Peyer's patch (tissue), 4 donors: ENCODE results near the gene PLXNA4.

Experiments used
- POLR2A ChIP-seq, 2 donors: fragments of 450-650 bp; IDR thresholded peaks; one replicate each; pipeline ENCODE4 v1.5.1; 2017; ENCODE audit warnings: antibody characterized with exemption in 2 of 2, mild to moderate bottlenecking in 2 of 2, moderate library complexity in 2 of 2
- TF ChIP-seq, protein P1 (sequence below), 6 experiments: fragments of 450-650 bp in 4 of 6; fragments of 200-600 bp in 2 of 6; sonication (generic) in 1 of 6; IDR thresholded peaks; one replicate each; pipeline ENCODE4 v1.5.1; 2017 to 2019; ENCODE audit warnings: antibody characterized with exemption in 6 of 6, mild to moderate bottlenecking in 3 of 6, moderate library complexity in 1 of 6

- TF ChIP-seq, protein P1, sequence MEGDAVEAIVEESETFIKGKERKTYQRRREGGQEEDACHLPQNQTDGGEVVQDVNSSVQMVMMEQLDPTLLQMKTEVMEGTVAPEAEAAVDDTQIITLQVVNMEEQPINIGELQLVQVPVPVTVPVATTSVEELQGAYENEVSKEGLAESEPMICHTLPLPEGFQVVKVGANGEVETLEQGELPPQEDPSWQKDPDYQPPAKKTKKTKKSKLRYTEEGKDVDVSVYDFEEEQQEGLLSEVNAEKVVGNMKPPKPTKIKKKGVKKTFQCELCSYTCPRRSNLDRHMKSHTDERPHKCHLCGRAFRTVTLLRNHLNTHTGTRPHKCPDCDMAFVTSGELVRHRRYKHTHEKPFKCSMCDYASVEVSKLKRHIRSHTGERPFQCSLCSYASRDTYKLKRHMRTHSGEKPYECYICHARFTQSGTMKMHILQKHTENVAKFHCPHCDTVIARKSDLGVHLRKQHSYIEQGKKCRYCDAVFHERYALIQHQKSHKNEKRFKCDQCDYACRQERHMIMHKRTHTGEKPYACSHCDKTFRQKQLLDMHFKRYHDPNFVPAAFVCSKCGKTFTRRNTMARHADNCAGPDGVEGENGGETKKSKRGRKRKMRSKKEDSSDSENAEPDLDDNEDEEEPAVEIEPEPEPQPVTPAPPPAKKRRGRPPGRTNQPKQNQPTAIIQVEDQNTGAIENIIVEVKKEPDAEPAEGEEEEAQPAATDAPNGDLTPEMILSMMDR (IDR thresholded peaks at IDR 0.05) = no peak
- no peak for TF ChIP-seq POLR2A (IDR thresholded peaks at IDR 0.05)
Observed at GRCh38 chr7:132115028-132115427, 461.2 kb downstream of the PLXNA4 start.
